22Rv1 (cell line): ENCODE results near the gene B4GALNT3.

Source experiments
- ZFX ChIP-seq: fragments of 450-650 bp; IDR thresholded peaks from 2 replicates; pipeline ENCODE4 v1.6.1; 2017; ENCODE audit warnings: antibody characterized with exemption, borderline replicate concordance
- TF ChIP-seq, protein P1 (sequence below): fragments of 450-650 bp; IDR thresholded peaks from 2 replicates; pipeline ENCODE4 v1.5.1; 2017; ENCODE audit warnings: mild to moderate bottlenecking

DNA sequence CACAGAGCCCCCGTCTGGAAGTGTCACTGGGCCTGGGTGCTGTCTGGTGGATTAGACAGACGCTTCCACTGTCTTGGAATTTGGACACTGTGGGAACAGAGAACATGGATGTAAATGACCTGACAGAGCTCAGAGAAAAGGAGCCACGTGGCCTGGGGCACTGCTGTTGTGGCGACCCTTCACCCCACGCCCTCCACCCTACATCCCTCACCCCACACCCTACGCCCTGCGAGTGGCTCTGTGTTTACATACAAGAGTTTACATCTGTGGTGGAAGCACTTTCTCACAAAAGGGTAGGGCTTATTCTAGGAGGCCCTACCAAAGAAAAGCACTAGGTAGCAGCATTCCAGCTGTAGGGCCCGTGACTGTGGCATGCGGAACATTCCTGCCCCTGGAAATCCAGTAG, 47.7 kb downstream of the B4GALNT3 start:
- TF ChIP-seq, protein P1, sequence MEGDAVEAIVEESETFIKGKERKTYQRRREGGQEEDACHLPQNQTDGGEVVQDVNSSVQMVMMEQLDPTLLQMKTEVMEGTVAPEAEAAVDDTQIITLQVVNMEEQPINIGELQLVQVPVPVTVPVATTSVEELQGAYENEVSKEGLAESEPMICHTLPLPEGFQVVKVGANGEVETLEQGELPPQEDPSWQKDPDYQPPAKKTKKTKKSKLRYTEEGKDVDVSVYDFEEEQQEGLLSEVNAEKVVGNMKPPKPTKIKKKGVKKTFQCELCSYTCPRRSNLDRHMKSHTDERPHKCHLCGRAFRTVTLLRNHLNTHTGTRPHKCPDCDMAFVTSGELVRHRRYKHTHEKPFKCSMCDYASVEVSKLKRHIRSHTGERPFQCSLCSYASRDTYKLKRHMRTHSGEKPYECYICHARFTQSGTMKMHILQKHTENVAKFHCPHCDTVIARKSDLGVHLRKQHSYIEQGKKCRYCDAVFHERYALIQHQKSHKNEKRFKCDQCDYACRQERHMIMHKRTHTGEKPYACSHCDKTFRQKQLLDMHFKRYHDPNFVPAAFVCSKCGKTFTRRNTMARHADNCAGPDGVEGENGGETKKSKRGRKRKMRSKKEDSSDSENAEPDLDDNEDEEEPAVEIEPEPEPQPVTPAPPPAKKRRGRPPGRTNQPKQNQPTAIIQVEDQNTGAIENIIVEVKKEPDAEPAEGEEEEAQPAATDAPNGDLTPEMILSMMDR: no peak
- TF ChIP-seq ZFX: no peak
